ENCODE data around the gene CIT.

DNA sequence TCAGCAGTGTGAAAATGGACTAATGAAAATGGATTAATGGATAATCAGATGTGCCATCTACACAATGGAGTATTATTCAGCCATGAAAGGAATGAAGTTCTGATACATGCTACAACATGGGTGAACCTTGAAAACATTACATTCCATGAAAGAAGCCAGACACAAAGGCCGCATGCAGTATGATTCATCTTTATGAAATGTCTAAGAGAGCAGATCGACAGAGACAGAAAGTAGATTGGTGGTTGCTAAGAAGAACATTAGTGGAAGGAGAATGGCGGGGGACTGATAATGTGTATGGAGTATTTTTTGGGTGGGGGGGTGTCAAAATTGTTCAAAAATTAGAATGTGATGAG is 161.9 kb downstream of the CIT start:
- TF ChIP-seq, protein P1, sequence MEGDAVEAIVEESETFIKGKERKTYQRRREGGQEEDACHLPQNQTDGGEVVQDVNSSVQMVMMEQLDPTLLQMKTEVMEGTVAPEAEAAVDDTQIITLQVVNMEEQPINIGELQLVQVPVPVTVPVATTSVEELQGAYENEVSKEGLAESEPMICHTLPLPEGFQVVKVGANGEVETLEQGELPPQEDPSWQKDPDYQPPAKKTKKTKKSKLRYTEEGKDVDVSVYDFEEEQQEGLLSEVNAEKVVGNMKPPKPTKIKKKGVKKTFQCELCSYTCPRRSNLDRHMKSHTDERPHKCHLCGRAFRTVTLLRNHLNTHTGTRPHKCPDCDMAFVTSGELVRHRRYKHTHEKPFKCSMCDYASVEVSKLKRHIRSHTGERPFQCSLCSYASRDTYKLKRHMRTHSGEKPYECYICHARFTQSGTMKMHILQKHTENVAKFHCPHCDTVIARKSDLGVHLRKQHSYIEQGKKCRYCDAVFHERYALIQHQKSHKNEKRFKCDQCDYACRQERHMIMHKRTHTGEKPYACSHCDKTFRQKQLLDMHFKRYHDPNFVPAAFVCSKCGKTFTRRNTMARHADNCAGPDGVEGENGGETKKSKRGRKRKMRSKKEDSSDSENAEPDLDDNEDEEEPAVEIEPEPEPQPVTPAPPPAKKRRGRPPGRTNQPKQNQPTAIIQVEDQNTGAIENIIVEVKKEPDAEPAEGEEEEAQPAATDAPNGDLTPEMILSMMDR (IDR thresholded peaks at IDR 0.05) = no peak
- no peak for TF ChIP-seq POLR2A (IDR thresholded peaks at IDR 0.05)

All from lower leg skin (tissue), 3 donors.